HG03095 (cell line): ENCODE results near the gene OR2Z1.
"Not testable (repeated sequence)": the region's sequence is repeated elsewhere in the genome, so short reads cannot be mapped to it uniquely, and the experiment has no call there.

ENCODE experiments used
- ATAC-seq: cut with Tn5 transposase; IDR thresholded peaks from one replicate; pipeline ENCODE4 v1.9.1; 2021; ENCODE audit warnings: moderate library complexity; ENCODE audit not compliant: unreplicated experiment

The OR2Z1 gene

DNA sequence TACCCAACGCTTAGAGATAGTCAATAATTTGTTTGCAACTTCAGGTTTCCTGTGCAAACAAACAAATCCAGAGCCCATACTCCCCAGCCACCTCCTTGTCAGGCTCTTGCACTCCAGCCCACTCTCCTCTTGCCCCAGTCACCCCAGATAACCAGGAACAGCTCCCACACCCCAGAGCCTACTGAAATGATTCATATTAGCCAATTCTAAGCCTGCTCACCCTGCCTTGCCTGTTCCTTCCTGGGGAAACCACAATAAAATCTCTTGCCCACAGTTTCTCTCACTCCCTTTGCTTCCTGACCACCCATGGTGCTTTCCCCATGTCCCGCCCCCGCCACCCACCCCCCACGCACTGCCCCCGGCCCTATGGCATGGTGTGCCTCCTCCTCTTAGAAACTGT lies 19.1 kb upstream of the OR2Z1 start:
- no peak for ATAC-seq

GRCh38 chr19:8703223-8703622 lies 18.2 kb upstream of the OR2Z1 start:
- no peak for ATAC-seq

- not testable (repeated sequence) for ATAC-seq
These were observed 16.1 kb upstream of the OR2Z1 start for GRCh38 chr19:8705304-8705703.

DNA sequence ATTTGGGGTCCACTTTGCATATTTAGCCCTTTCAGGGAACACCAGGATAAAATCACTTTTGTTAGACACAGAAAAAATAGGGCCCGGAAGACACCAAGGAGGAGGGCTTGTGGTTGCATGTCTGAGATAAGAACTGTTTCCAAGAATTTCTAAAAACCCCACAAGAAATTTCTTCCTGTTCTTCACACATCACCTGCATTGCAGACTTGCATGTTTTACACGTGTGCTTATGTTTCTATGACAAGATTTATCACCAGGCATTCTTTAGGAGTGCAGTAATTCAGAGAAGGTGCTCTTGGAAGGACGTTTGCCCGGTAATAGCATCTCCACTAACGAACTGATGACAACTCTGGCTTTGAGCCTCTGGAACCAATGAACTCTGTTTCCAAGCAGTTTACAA lies 15.7 kb upstream of the OR2Z1 start:
- no peak for ATAC-seq

GRCh38 chr19:8710337-8710736 lies 11.1 kb upstream of the OR2Z1 start:
- ATAC-seq: not testable (repeated sequence)

- no peak for ATAC-seq
These were observed 598 bp downstream of the OR2Z1 start for GRCh38 chr19:8722032-8722431.

GRCh38 chr19:8724276-8724675 lies 2.8 kb downstream of the OR2Z1 start:
- no peak for ATAC-seq

GRCh38 chr19:8731428-8732169 lies 10.2 kb downstream of the OR2Z1 start:
- ATAC-seq: no peak

DNA sequence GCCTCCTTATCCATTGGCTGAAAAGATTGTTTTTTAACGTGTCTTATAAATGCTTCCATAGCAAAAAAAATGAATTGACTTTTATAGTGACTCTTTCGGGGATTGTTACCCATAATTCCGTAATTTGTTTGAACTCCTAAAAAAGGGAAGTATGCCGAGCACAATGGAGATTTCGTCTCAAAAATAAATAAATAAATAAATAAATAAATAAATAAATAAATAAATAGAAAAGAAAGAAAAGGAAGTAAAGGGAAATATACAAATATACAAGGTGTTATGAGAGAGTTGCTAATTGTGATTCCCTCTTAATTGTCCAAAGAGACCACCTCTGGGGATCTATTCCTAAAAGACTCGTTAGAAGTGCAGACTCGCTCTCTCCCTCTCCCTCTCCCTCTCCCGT lies 16.9 kb downstream of the OR2Z1 start:
- no peak for ATAC-seq

- not testable (repeated sequence) for ATAC-seq
These were observed 18.0 kb downstream of the OR2Z1 start for GRCh38 chr19:8739291-8740065.

GRCh38 chr19:8767257-8767656 lies 45.8 kb downstream of the OR2Z1 start:
- ATAC-seq: not testable (repeated sequence)

DNA sequence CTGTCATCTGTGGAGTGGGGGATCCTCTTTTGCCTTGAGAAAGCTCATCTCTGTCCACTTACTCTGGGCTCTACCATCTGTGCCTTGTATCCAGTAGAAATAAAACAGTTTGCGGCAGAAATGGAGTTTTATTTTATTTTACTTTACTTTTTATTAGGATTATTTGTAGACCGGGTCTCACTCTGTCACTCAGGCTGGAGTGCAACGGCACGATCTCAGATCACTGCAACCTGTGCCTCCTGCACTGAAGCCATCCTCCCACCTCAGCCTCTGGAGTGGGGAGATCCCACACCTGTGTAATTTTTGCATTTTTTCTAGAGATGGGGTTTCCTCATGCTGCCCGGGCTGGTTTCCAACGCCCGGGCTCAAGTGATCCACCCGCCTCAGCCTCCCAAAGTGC lies 47.8 kb downstream of the OR2Z1 start:
- not testable (repeated sequence) for ATAC-seq

DNA sequence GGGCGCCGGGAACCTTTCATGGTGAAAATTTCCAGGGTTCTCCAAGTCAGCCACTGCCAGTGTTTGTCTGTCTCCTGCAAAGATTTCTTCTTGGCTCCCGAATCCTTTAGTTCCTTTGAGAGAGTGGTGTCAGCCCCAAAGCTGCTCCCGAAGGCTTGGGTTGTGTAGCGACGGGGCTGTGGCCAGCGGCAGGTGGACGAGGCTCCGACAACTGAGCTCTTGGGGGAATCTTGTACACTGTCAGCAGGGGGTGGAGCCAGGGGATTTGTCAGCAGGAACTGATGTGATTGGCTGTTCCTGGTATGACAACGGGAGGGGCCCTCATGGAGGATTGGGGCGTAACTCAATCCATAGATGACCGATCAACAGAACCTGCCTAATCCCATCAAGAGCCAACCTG lies 52.2 kb downstream of the OR2Z1 start:
- not testable (repeated sequence) for ATAC-seq
